ENCODE data around the gene TTC28. TPM values are rescaled to one million over a fixed set of nuclear protein-coding genes. Genes with fewer than 3 reads are reported as not detected.

TTC28 gene
- total RNA-seq, 4 donors from 2014 or later = 43.8 to 130 (median 92.0) TPM

GRCh38 chr22:27934069-27934468 is 745.6 kb downstream of the TTC28 start:
- no peak for DNase-seq
- H3K36me3 ChIP-seq = no peaks in the 10 kb centered on the region
- TF ChIP-seq, protein P1, sequence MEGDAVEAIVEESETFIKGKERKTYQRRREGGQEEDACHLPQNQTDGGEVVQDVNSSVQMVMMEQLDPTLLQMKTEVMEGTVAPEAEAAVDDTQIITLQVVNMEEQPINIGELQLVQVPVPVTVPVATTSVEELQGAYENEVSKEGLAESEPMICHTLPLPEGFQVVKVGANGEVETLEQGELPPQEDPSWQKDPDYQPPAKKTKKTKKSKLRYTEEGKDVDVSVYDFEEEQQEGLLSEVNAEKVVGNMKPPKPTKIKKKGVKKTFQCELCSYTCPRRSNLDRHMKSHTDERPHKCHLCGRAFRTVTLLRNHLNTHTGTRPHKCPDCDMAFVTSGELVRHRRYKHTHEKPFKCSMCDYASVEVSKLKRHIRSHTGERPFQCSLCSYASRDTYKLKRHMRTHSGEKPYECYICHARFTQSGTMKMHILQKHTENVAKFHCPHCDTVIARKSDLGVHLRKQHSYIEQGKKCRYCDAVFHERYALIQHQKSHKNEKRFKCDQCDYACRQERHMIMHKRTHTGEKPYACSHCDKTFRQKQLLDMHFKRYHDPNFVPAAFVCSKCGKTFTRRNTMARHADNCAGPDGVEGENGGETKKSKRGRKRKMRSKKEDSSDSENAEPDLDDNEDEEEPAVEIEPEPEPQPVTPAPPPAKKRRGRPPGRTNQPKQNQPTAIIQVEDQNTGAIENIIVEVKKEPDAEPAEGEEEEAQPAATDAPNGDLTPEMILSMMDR (IDR thresholded peaks at IDR 0.05) = no peak
- no peak for TF ChIP-seq POLR2A (IDR thresholded peaks at IDR 0.05)
- no peak overlapping the region for H3K4me3 ChIP-seq
- H3K27me3 ChIP-seq = no peaks in the 10 kb centered on the region
- intact Hi-C loops (cut with DNase I; ENCODE audit: low total_unique reads) = no loop called here
- H3K9me3 ChIP-seq = no peaks in the 10 kb centered on the region
- no peaks in the 10 kb centered on the region for H3K4me1 ChIP-seq
- no peak overlapping the region for H3K27ac ChIP-seq

- no peak for TF ChIP-seq POLR2A (IDR thresholded peaks at IDR 0.05)
- TF ChIP-seq, protein P1 (IDR thresholded peaks at IDR 0.05) = no peak
- intact Hi-C loops (cut with DNase I; ENCODE audit: low total_unique reads) = no loop called here
- DNase-seq = no peak
- H3K27ac ChIP-seq = no peak overlapping the region
- H3K9me3 ChIP-seq = no peaks in the 10 kb centered on the region
- H3K36me3 ChIP-seq = no peaks in the 10 kb centered on the region
- no peaks in the 10 kb centered on the region for H3K4me1 ChIP-seq
- no peaks in the 10 kb centered on the region for H3K27me3 ChIP-seq
- no peak overlapping the region for H3K4me3 ChIP-seq
These were observed 746.3 kb downstream of the TTC28 start for GRCh38 chr22:27933186-27933983.

DNA sequence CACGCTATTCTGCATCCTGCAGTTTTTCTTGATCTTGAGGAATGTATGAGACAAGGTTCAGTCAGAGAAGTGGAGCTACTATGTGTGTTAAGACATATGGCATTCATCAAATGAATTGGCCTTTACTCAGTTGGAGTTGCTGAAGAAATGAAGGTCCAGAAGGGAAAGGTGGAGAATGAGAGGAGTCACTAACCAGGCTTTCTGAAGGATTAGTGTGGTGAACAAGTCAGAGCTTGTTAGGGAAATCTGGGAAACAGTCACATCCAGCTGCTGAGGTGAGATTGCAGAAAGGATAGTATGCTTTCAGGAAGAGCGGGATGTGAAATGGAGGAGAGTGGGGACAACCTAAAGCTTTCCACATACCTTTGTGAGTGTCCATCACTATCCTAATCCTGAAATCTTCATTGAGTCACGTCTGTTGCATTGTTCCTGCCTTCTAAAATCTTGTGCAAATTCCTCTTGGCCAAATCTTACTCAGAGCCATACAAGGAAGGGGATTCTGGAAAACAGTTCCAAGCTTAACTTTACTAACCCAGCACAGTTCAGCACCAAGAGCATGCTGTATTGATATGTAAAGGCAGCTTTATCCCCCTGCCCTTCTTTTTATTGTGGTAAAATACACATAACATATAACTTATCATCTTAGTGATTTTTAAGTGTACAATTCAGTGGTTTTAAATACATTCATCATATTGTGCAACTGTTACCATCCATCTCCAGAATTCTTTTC is 749.1 kb downstream of the TTC28 start:
- H3K4me3 ChIP-seq = no peak overlapping the region
- no peaks in the 10 kb centered on the region for H3K36me3 ChIP-seq
- DNase-seq = no peak
- no peaks in the 10 kb centered on the region for H3K4me1 ChIP-seq
- no peak overlapping the region for H3K27ac ChIP-seq
- H3K9me3 ChIP-seq = no peaks in the 10 kb centered on the region
- no peaks in the 10 kb centered on the region for H3K27me3 ChIP-seq
- TF ChIP-seq, protein P1 (IDR thresholded peaks at IDR 0.05) = no peak
- TF ChIP-seq POLR2A (IDR thresholded peaks at IDR 0.05) = no peak
- intact Hi-C loops (cut with DNase I; ENCODE audit: low total_unique reads) = no loop called here

Small RNA genes within 50 kb of the gene (microRNA-seq; reads per million reads assigned to microRNA genes)
- not detected for gene MIR5739 (ENCODE audit: borderline microRNAs expressed, borderline replicate concordance)

Small RNA genes within 50 kb of the gene (small RNA-seq; reads per million reads assigned to genes)
- gene MIR5739 = not detected
- not detected for gene RF00019
- gene RF00150 = not detected
- not detected for gene RF02200
- gene RN7SL162P = not detected

Other genes with a start within 250 kb of the TTC28 start
- gene CHEK2, start 62.0 kb upstream of the TTC28 start, total RNA-seq = 10 to 100 TPM in 1 of 4 donors, 1 to 10 TPM in 1, under 1 TPM in 1, not detected in 1; 0.26 to 14.5 (median 8.4) TPM
- 10 to 100 TPM; 13.6 to 52.4 (median 15.9) TPM for gene HSCB, start 62.2 kb upstream of the TTC28 start, total RNA-seq
- 10 to 100 TPM; 13.8 to 49.8 (median 19.5) TPM for gene CCDC117, start 92.9 kb upstream of the TTC28 start, total RNA-seq
- gene XBP1, start 120.7 kb upstream of the TTC28 start, total RNA-seq = 100 to 1,000 TPM in 3 of 4 donors, 10 to 100 TPM in 1; 64.0 to 231 (median 163) TPM
- gene ZNRF3, start 203.7 kb upstream of the TTC28 start, total RNA-seq = 10 to 100 TPM in 2 of 4 donors, 1 to 10 TPM in 2; 6.1 to 23.2 (median 12.0) TPM

Measured in uterus (tissue), 4 donors.